ENCODE measurements around the gene NTN1. TPM values are rescaled to one million over a fixed set of nuclear protein-coding genes. Genes with fewer than 3 reads are reported as not detected.

Gene NTN1
- total RNA-seq, 2 experiments from 2014 or later: 0.31 to 0.47 TPM

DNA sequence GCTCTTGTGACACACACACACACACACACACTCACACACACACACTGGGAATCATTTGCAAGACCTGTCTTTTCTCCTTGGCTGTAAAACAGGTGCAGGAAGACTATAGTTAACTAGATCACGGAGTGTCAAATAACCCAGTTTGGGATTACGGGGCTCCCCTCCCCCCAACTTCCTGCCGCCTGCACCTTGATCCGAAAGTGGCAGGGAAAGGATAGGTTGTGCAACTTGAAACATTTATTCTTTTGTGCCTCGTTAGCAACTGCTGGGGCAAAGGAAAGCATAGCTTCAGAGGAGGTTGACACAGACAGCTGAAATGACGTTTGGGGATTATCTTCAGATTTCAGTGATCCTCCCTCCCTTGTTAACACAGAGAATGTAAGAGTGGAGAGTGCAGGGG lies 149.5 kb downstream of the NTN1 start:
- CTCF ChIA-PET: no interaction called here
- intact Hi-C loops (cut with micrococcal nuclease): no loop called here

DNA sequence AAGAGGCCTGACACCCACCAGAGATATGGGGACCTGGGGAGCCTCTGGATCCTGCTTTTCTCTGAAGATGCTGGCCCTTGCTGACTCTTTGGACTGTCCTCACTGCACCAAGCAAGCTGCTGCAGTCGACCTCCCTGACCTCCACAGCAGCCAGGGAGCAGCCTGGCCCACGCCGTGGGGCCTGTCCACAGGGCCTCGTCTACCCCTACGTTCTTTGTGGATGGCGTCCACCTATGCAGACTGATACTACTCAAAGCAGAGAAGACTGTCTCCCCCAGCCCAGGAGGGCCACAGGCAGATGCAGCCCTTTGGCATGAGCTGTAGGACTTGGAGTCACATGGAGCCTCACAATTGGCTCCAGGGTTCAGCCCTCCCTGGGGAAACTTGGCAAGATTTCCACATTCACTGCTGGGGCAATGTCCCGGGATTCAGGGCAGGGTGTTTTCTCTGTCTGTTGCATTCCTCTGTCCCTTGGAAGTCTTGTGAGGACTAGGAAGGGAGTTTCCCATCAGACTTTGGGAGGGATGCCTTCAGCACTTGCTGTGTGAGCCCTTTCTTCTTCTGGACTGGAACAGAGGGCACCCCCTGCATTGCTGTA lies 152.2 kb downstream of the NTN1 start:
- DNase-seq: no peak
- Mint-ChIP-seq H3K27me3 (ENCODE audit: low read depth) (no peaks in the 10 kb centered on the region), H3K4me1 (ENCODE audit: low read depth) (peaks cover 9% of the 10 kb centered on the region), H3K4me3 (no peak overlapping the region), H3K27ac (no peak overlapping the region), H3K9me3 (no peaks in the 10 kb centered on the region), H3K36me3 (ENCODE audit: low read depth) (no peaks in the 10 kb centered on the region)
- intact Hi-C loops (cut with micrococcal nuclease): no loop called here
- CTCF ChIA-PET: no interaction called here

More for the DNA sequence above, 149.5 kb downstream of the NTN1 start:
- Mint-ChIP-seq H3K4me1 (ENCODE audit: low read depth) (peaks cover 9% of the 10 kb centered on the region), H3K9me3 (no peaks in the 10 kb centered on the region), H3K27ac (no peak overlapping the region), H3K4me3 (no peak overlapping the region), H3K27me3 (ENCODE audit: low read depth) (no peaks in the 10 kb centered on the region), H3K36me3 (ENCODE audit: low read depth) (no peaks in the 10 kb centered on the region)
- DNase-seq: peak; percentile 25

DNA sequence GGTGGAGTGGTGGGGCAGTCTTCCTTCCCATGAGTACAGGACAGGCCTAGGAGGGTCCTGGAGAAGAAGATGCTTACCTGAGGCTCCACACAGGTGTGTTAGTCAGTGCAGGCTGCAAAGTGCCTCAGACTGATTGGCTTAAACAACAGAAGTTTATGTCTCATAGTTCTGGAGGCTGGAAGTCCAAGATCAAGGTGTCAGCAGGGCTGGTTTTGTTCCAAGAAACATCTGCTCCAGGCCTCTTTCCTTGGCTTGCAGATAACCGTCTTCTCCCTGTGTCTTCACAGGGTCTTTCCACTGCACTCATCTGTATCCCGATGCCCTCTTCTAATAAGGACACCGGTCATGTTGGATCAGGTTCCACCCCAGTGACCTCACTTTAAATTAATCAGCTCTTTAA lies 153.0 kb downstream of the NTN1 start:
- DNase-seq: no peak
- H3K9me3 Mint-ChIP-seq: no peaks in the 10 kb centered on the region
- CTCF ChIA-PET: no interaction called here
- no peak overlapping the region for H3K4me3 Mint-ChIP-seq
- no peaks in the 10 kb centered on the region for H3K27me3 Mint-ChIP-seq (ENCODE audit: low read depth)
- peaks cover 9% of the 10 kb centered on the region for H3K4me1 Mint-ChIP-seq (ENCODE audit: low read depth)
- intact Hi-C loops (cut with micrococcal nuclease): no loop called here
- H3K36me3 Mint-ChIP-seq (ENCODE audit: low read depth): no peaks in the 10 kb centered on the region
- H3K27ac Mint-ChIP-seq: no peak overlapping the region

DNA sequence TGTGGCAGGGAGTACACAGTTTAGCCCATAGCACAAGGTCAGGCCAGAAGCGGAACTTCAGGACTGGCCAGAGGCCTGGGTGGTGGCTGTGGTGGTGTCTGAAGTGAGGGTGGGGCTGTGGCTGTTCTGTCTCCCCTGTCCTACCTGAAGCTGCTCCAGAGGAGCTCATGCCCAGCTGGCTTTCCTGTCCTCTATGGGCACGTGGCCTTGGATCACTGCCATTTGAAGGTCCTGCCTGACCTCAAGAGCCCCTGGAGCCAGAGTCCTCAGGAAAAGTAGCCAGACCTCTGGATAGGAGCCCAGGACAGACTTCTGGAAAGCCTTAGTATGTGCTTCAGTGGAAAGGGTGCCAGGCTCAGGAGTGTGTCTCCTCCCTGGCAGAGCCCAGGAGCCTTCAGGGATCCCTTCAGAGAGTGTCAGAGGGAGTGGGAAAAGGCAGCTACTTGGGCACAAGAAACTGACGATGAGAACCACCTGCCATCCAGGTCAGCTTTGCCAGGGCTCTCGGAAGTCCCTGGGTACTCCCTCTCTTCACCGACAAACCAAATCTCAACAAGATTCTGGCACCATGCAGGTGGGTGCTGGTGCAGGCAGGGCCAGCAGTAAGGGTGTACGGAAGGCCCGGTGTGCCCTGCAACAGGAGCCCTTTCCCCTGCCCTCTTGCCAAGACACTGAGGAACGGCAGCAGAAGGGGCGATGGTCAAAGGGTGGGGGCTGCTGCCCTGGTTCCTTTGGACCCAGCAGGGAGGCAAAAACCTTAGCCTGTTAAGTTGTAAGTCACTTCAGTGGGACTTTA lies 153.7 kb downstream of the NTN1 start:
- H3K27ac Mint-ChIP-seq: no peak overlapping the region
- CTCF ChIA-PET: no interaction called here
- intact Hi-C loops (cut with micrococcal nuclease): no loop called here
- peaks cover 9% of the 10 kb centered on the region for H3K4me1 Mint-ChIP-seq (ENCODE audit: low read depth)
- H3K4me3 Mint-ChIP-seq: no peak overlapping the region
- DNase-seq: no peak
- no peaks in the 10 kb centered on the region for H3K36me3 Mint-ChIP-seq (ENCODE audit: low read depth)
- H3K27me3 Mint-ChIP-seq (ENCODE audit: low read depth): no peaks in the 10 kb centered on the region
- no peaks in the 10 kb centered on the region for H3K9me3 Mint-ChIP-seq

DNA sequence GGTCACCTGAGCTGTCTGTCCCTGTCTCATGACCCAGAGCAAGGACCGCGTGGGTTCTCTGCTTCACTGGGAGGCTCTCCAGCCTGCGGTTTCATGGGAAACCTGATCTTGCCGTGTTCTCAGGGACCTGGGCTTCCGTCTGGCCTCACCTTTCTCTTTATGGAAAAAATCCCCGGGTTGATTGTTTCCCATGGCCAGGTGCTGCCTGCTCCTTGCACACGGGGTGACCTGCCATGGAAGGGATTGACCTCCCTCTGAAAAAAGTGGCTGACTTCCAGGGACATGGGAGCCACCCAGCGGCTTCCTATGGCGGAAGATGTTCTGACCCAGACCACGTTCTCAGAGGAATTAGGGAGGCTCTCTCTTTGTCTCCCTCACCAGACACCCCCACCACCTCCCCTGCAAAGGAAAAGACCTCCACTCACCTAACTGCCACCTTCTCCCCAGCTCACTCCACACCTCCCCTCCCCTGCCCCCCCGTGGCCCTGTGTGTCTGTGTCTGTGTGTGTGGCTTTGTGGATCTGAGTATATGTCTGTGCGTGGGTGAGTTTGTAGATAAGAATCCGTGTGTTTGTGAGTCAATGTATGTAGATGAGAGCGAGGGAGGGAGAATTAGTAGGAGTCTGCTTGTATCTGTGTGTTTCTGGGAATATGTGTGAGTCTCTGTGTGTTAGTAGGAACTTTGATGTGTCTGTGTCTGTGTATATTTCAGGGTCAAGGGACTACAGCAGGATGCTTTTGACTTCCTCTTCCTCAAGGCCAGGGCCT lies 154.6 kb downstream of the NTN1 start:
- Mint-ChIP-seq H3K4me3 (no peak overlapping the region), H3K9me3 (no peaks in the 10 kb centered on the region), H3K27ac (no peak overlapping the region), H3K36me3 (ENCODE audit: low read depth) (no peaks in the 10 kb centered on the region), H3K4me1 (ENCODE audit: low read depth) (peaks cover 6% of the 10 kb centered on the region), H3K27me3 (ENCODE audit: low read depth) (no peaks in the 10 kb centered on the region)
- intact Hi-C loops (cut with micrococcal nuclease): no loop called here
- CTCF ChIA-PET: no interaction called here
- no peak for DNase-seq

DNA sequence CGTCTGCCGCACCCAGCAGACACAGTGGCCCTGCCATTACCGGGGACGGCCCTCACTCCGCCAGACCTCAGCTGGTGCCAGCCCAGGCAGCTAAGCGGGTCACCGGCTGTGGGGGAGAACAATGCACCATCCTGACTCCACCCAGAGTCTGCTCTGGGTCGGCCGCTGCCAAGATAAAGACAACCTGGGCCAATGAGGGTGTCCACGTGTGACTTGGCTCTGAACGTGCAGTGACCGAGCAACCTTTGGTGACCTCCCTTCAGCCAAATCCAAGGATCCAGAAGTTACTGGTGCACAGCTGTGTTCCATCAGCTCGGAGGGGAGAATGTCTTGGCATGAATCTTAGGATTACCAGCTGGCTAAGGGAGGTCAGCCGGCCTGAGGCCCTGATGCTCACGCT lies 155.9 kb downstream of the NTN1 start:
- DNase-seq: no peak
- H3K27me3 Mint-ChIP-seq (ENCODE audit: low read depth): no peaks in the 10 kb centered on the region
- no peaks in the 10 kb centered on the region for H3K4me1 Mint-ChIP-seq (ENCODE audit: low read depth)
- H3K4me3 Mint-ChIP-seq: no peak overlapping the region
- no peaks in the 10 kb centered on the region for H3K36me3 Mint-ChIP-seq (ENCODE audit: low read depth)
- CTCF ChIA-PET: no interaction called here
- H3K9me3 Mint-ChIP-seq: no peaks in the 10 kb centered on the region
- no peak overlapping the region for H3K27ac Mint-ChIP-seq
- intact Hi-C loops (cut with micrococcal nuclease): no loop called here

DNA sequence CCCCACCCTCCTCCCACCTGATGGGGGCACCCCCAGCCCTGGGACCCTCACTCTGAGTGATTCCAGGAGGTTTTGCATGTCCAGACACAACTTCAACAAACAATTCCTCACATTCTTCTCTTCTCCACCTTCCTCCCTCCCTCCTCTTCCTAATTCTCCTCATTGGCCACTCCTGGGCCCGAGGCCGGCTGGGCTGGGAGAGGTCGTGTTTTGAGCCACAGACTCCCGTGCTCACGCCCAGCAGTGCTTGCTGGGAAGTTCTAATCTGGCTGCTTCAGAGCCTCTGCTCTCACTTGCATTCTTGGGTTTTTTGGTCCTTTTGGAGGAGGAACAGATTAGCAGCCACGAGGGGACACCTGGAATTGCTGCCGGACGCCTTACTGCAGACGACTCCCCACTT lies 157.0 kb downstream of the NTN1 start:
- Mint-ChIP-seq H3K36me3 (ENCODE audit: low read depth) (no peaks in the 10 kb centered on the region), H3K9me3 (no peaks in the 10 kb centered on the region), H3K4me3 (no peak overlapping the region), H3K27me3 (ENCODE audit: low read depth) (no peaks in the 10 kb centered on the region), H3K27ac (no peak overlapping the region), H3K4me1 (ENCODE audit: low read depth) (no peaks in the 10 kb centered on the region)
- CTCF ChIA-PET: no interaction called here
- no peak for DNase-seq
- intact Hi-C loops (cut with micrococcal nuclease): no loop called here

DNA sequence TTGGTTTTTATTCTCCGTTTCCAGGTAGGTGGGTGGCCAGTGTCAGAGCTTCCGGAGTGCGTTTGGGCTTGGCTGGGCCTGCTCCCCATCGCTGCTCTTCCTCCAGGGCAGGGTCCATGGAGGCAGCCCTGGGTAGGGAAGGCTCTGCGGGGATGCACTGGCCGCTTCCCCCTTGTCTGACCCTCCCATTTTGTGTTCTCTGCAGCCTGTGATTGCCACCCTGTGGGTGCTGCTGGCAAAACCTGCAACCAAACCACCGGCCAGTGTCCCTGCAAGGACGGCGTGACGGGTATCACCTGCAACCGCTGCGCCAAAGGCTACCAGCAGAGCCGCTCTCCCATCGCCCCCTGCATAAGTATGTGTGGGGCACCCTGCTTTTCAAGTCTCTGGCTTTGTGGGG lies 158.3 kb downstream of the NTN1 start:
- CTCF ChIA-PET: interaction anchor here (0.6 kb wide), 1 partner anchor 180 kb away, joined by 5 read pairs; no protein-coding TSS in a partner anchor
- no peaks in the 10 kb centered on the region for H3K4me1 Mint-ChIP-seq (ENCODE audit: low read depth)
- intact Hi-C loops (cut with micrococcal nuclease): no loop called here
- H3K9me3 Mint-ChIP-seq: no peaks in the 10 kb centered on the region
- H3K4me3 Mint-ChIP-seq: no peak overlapping the region
- no peak for DNase-seq
- no peaks in the 10 kb centered on the region for H3K27me3 Mint-ChIP-seq (ENCODE audit: low read depth)
- H3K27ac Mint-ChIP-seq: no peak overlapping the region
- H3K36me3 Mint-ChIP-seq (ENCODE audit: low read depth): no peaks in the 10 kb centered on the region

DNA sequence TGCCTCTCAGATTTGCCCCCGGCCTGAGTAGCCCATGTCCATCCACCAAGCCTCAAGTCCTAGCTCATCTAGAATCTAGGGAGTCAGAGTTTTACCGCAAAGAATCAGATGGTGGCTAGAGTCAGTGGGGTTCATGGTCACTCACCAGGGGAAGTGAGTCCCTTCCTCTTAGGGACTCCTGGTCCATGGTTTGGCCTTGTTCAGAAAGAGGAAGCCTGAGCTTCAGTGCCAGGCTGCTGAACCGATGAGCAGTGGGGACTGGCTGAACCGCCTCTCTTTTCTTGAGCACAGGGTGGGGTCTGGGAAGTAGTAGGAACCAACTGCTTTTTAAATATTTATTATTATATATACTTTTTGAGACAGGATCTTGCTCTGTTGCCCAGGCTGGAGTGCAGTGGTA lies 160.3 kb downstream of the NTN1 start:
- Mint-ChIP-seq H3K27me3 (ENCODE audit: low read depth) (no peaks in the 10 kb centered on the region), H3K27ac (no peak overlapping the region), H3K36me3 (ENCODE audit: low read depth) (no peaks in the 10 kb centered on the region), H3K9me3 (no peaks in the 10 kb centered on the region), H3K4me3 (no peak overlapping the region), H3K4me1 (ENCODE audit: low read depth) (no peaks in the 10 kb centered on the region)
- CTCF ChIA-PET: no interaction called here
- intact Hi-C loops (cut with micrococcal nuclease): no loop called here
- DNase-seq: no peak

DNA sequence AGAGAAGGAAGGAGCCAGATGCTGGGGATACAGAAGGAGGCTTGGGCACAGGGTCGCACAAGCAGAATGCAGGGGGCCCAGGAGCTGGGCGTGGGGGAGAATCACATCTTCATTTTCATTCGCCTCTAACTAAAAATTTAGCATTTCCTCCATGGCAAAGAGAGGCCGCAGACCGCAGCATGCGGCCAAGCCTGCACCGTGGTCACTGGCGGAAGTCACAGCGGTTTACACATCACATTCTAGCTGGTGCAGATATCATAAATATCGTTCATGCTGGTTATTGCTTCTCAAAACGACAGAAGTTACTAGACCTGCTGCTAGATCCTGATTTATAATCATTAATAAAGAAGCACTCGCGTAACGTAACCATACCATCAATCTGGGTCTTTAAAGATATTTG lies 162.0 kb downstream of the NTN1 start:
- H3K36me3 Mint-ChIP-seq (ENCODE audit: low read depth): no peaks in the 10 kb centered on the region
- CTCF ChIA-PET: no interaction called here
- H3K27ac Mint-ChIP-seq: no peak overlapping the region
- no peak overlapping the region for H3K4me3 Mint-ChIP-seq
- H3K4me1 Mint-ChIP-seq (ENCODE audit: low read depth): no peaks in the 10 kb centered on the region
- no peaks in the 10 kb centered on the region for H3K9me3 Mint-ChIP-seq
- no peaks in the 10 kb centered on the region for H3K27me3 Mint-ChIP-seq (ENCODE audit: low read depth)
- intact Hi-C loops (cut with micrococcal nuclease): no loop called here
- no peak for DNase-seq

DNA sequence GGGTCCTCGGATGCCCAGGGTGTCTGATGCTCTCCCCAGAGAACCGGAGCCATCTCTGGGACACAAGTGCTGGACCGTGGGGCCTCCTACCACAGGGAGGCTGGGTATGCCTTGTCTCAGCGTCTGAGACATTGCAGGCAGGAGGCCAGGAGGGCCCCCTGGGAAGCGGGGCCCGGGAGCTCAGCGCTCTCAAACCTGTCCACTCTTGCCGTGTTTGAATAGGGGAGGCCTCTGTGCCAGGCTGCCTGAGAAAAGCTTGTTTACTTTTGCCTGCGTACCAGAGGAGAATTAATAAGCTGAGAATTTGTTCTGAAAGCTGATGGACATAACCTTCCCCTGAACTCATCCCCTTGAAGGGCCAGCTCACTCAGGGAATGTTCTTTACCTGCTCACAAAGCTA lies 163.8 kb downstream of the NTN1 start:
- no peak for DNase-seq
- H3K36me3 Mint-ChIP-seq (ENCODE audit: low read depth): no peaks in the 10 kb centered on the region
- no peak overlapping the region for H3K4me3 Mint-ChIP-seq
- no peaks in the 10 kb centered on the region for H3K27me3 Mint-ChIP-seq (ENCODE audit: low read depth)
- no peaks in the 10 kb centered on the region for H3K9me3 Mint-ChIP-seq
- intact Hi-C loops (cut with micrococcal nuclease): no loop called here
- CTCF ChIA-PET: interaction anchor here (0.7 kb wide), 1 partner anchor 16 kb away, joined by 3 read pairs; no protein-coding TSS in a partner anchor
- H3K27ac Mint-ChIP-seq: no peak overlapping the region
- H3K4me1 Mint-ChIP-seq (ENCODE audit: low read depth): no peaks in the 10 kb centered on the region

DNA sequence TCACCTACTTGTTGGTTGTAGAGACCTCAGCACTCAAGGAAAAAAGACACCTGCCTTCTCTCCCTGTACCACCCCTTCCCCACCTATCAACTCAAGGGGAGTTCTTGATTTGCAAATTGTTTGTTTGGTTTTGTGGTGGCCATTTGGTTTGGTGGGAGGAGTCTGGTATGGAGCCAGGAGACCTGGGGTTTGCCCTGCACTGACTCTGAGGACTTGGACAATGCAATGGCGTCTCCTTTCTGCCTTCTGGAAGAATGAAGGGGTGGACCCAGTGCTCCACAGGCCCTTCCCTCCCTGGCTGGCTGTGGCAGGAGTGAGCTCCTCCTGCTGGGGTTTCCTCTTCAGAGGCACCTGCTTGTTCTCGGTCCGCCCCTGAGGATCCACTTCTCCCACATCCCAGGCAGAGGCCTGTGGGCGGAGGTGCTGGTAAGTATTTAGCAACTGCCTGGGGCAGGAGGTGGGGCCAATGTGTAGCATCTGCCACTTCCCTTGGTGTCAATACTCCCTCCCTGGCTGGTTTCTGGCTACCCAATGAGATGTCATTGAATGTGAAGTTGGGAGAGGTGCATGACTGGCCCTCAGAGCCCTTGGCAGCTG lies 164.5 kb downstream of the NTN1 start:
- no peak for DNase-seq
- CTCF ChIA-PET: interaction anchor here (0.6 to 0.7 kb wide), 2 partner anchors 16 to 121 kb away, joined by 3 read pairs; no protein-coding TSS in a partner anchor
- Mint-ChIP-seq H3K36me3 (ENCODE audit: low read depth) (no peaks in the 10 kb centered on the region), H3K27me3 (ENCODE audit: low read depth) (no peaks in the 10 kb centered on the region), H3K9me3 (no peaks in the 10 kb centered on the region), H3K27ac (no peak overlapping the region), H3K4me1 (ENCODE audit: low read depth) (no peaks in the 10 kb centered on the region), H3K4me3 (no peak overlapping the region)
- intact Hi-C loops (cut with micrococcal nuclease): no loop called here

Measured in activated naive CD4-positive, alpha-beta T cell treated with anti-CD3 and anti-CD28 coated beads for 36 hours (primary cell).